Neural cell (in vitro differentiated cells): Measurements from ENCODE around the gene BANP. TPM values are rescaled to one million over a fixed set of nuclear protein-coding genes. Genes with fewer than 3 reads are reported as not detected.
A peak's percentile ranks its signal among the peaks of the same experiment; 100 is the strongest.

Experiments
- H2AFZ ChIP-seq: fragments of 200-600, 300-800 bp; sonication (generic), shearing (Covaris generic); 2 replicates; pipeline ENCODE4 v1.6.0; 2014; ENCODE audit warnings: low read depth, mild to moderate bottlenecking, antibody characterized with exemption, low read length, moderate library complexity
- H3F3A ChIP-seq: fragments of 200-600 bp; shearing (Covaris generic); 2 replicates; pipeline ENCODE4 v1.6.1; 2016; ENCODE audit warnings: mild to moderate bottlenecking, moderate library complexity, mixed read lengths, antibody characterized with exemption, low read length; ENCODE audit not compliant: insufficient read depth, poor library complexity, severe bottlenecking
- H3K27ac ChIP-seq: fragments of 200-600, 300-800 bp; sonication (generic), shearing (Covaris generic); 2 replicates; pipeline ENCODE4 v1.5.1; 2014; ENCODE audit warnings: mild to moderate bottlenecking, low read length, moderate library complexity
- H3K27me3 ChIP-seq: fragments of 300-800, 200-600 bp; sonication (generic), shearing (Covaris generic); 2 replicates; pipeline ENCODE4 v1.6.0; 2014; ENCODE audit warnings: mild to moderate bottlenecking, low read depth, low read length, moderate library complexity; ENCODE audit not compliant: insufficient read depth
- H3K36me3 ChIP-seq: fragments of 300-800, 200-600 bp; sonication (generic), shearing (Covaris generic); 2 replicates; pipeline ENCODE4 v1.5.1; 2014; ENCODE audit warnings: mild to moderate bottlenecking, antibody characterized with exemption, low read length, moderate library complexity; ENCODE audit not compliant: insufficient read depth
- H3K4me2 ChIP-seq: fragments of 300-800, 200-600 bp; sonication (generic), shearing (Covaris generic); 2 replicates; pipeline ENCODE4 v1.6.0; 2014; ENCODE audit warnings: mild to moderate bottlenecking, low read length
- H3K4me3 ChIP-seq: fragments of 300-800, 200-600 bp; sonication (generic), shearing (Covaris generic); 2 replicates; pipeline ENCODE4 v1.5.1; 2014; ENCODE audit warnings: mild to moderate bottlenecking, low read length, moderate library complexity
- H3K79me2 ChIP-seq: fragments of 200-600 bp; shearing (Covaris generic); replicated peaks from 2 replicates; pipeline ENCODE4 v1.6.0; 2014; ENCODE audit warnings: mild to moderate bottlenecking, low read length, moderate library complexity; ENCODE audit not compliant: insufficient read depth
- H3K9ac ChIP-seq: fragments of 300-800, 200-600 bp; sonication (generic), shearing (Covaris generic); 2 replicates; pipeline ENCODE4 v1.6.1; 2016; ENCODE audit warnings: mild to moderate bottlenecking, low read length, mixed read lengths
- H3K9me2 ChIP-seq: fragments of 200-600 bp; shearing (Covaris generic); 2 replicates; pipeline ENCODE4 v1.6.1; 2016; ENCODE audit warnings: mild to moderate bottlenecking, low read length, mixed read lengths; ENCODE audit not compliant: insufficient read depth
- H3K9me3 ChIP-seq: fragments of 200-600, 300-800 bp; sonication (generic), shearing (Covaris generic); 2 replicates; pipeline ENCODE4 v1.6.1; 2016; ENCODE audit warnings: mild to moderate bottlenecking, mixed run types, low read length, moderate library complexity, mixed read lengths
- H4K20me1 ChIP-seq: fragments of 200-600 bp; shearing (Covaris generic); 2 replicates; pipeline ENCODE4 v1.6.1; 2016; ENCODE audit warnings: mild to moderate bottlenecking, mixed run types; ENCODE audit not compliant: insufficient read depth
- EP300 ChIP-seq: fragments of 450-650 bp; conservative IDR thresholded peaks from 2 replicates; pipeline ENCODE4 v1.6.1; 2014; ENCODE audit warnings: antibody characterized with exemption, mild to moderate bottlenecking, moderate library complexity; ENCODE audit not compliant: poor library complexity, severe bottlenecking
- EZH2 ChIP-seq: fragments of 200-600, 300-800 bp; shearing (Covaris generic), sonication (generic); IDR thresholded peaks from 2 replicates; pipeline ENCODE4 v1.6.1; 2014; ENCODE audit warnings: antibody characterized with exemption, low read length, borderline replicate concordance, mild to moderate bottlenecking; ENCODE audit not compliant: insufficient read depth, poor library complexity, severe bottlenecking
- MXI1 ChIP-seq: fragments of 450-650 bp; conservative IDR thresholded peaks from 2 replicates; pipeline ENCODE4 v1.6.1; 2014; ENCODE audit warnings: antibody characterized with exemption, mild to moderate bottlenecking; ENCODE audit not compliant: poor library complexity, severe bottlenecking
- POLR2AphosphoS5 ChIP-seq: IDR thresholded peaks from 2 replicates; pipeline ENCODE4 v1.6.1; 2012
- RAD21 ChIP-seq: fragments of 450-650 bp; conservative IDR thresholded peaks from 2 replicates; pipeline ENCODE4 v1.6.1; 2014; ENCODE audit warnings: antibody characterized with exemption, mild to moderate bottlenecking, moderate library complexity
- SMC3 ChIP-seq: fragments of 450-650 bp; conservative IDR thresholded peaks from 2 replicates; pipeline ENCODE4 v1.6.1; 2014; ENCODE audit warnings: antibody characterized with exemption, mild to moderate bottlenecking, moderate library complexity; ENCODE audit not compliant: poor library complexity
- TAF1 ChIP-seq: IDR thresholded peaks from 2 replicates; pipeline ENCODE4 v1.6.1; 2012; ENCODE audit warnings: low read depth
- polyA plus RNA-seq: library from polyadenylated mRNA; depleted of rRNA; stranded (reverse); fragments of >200 nt; gene quantifications from 2 replicates; pipeline ENCODE4 v1.2.3, GENCODE V29; 2014
- TF ChIP-seq, protein P1 (sequence below): IDR thresholded peaks from 2 replicates; pipeline ENCODE4 v1.6.1; 2012; ENCODE audit warnings: borderline replicate concordance
- TF ChIP-seq, protein P2 (sequence below): fragments of 450-650 bp; IDR thresholded peaks from 2 replicates; pipeline ENCODE4 v1.5.1; 2014; ENCODE audit warnings: antibody characterized with exemption, mild to moderate bottlenecking, moderate library complexity; ENCODE audit not compliant: poor library complexity, severe bottlenecking

The BANP gene
- polyA plus RNA-seq, 1 donor from 2014 or later = 20.6 TPM

DNA sequence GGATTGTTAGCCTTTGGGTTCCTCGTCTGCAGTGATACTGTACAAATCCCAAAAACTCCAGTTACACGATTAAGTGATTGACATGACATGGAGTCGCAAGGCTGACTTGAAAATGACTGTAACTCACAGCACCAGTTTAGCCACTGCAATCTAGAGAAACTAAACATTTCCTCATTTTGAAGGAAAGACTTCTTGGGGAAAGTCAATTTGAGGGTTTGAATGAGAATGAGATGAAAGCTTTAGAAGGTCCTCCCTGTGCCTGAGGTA lies 4.8 kb downstream of the BANP start:
- Histone ChIP-seq H3K4me3 (peak overlapping the region; percentile 45), H4K20me1 (no peaks in the 10 kb centered on the region), H3K9ac (peak overlapping the region; percentile 45), H3F3A (no peaks in the 10 kb centered on the region), H3K4me2 (no peak overlapping the region), H3K36me3 (no peaks in the 10 kb centered on the region), H3K27me3 (no peaks in the 10 kb centered on the region), H3K27ac (peak overlapping the region; percentile 42), H3K79me2 (peaks cover 55% of the 10 kb centered on the region), H2AFZ (no peak overlapping the region), H3K9me3 (no peaks in the 10 kb centered on the region), H3K9me2 (no peaks in the 10 kb centered on the region)
- TF ChIP-seq, protein P1, sequence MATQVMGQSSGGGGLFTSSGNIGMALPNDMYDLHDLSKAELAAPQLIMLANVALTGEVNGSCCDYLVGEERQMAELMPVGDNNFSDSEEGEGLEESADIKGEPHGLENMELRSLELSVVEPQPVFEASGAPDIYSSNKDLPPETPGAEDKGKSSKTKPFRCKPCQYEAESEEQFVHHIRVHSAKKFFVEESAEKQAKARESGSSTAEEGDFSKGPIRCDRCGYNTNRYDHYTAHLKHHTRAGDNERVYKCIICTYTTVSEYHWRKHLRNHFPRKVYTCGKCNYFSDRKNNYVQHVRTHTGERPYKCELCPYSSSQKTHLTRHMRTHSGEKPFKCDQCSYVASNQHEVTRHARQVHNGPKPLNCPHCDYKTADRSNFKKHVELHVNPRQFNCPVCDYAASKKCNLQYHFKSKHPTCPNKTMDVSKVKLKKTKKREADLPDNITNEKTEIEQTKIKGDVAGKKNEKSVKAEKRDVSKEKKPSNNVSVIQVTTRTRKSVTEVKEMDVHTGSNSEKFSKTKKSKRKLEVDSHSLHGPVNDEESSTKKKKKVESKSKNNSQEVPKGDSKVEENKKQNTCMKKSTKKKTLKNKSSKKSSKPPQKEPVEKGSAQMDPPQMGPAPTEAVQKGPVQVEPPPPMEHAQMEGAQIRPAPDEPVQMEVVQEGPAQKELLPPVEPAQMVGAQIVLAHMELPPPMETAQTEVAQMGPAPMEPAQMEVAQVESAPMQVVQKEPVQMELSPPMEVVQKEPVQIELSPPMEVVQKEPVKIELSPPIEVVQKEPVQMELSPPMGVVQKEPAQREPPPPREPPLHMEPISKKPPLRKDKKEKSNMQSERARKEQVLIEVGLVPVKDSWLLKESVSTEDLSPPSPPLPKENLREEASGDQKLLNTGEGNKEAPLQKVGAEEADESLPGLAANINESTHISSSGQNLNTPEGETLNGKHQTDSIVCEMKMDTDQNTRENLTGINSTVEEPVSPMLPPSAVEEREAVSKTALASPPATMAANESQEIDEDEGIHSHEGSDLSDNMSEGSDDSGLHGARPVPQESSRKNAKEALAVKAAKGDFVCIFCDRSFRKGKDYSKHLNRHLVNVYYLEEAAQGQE = no peak
- TF ChIP-seq POLR2AphosphoS5 = no peak
- TF ChIP-seq, protein P2, sequence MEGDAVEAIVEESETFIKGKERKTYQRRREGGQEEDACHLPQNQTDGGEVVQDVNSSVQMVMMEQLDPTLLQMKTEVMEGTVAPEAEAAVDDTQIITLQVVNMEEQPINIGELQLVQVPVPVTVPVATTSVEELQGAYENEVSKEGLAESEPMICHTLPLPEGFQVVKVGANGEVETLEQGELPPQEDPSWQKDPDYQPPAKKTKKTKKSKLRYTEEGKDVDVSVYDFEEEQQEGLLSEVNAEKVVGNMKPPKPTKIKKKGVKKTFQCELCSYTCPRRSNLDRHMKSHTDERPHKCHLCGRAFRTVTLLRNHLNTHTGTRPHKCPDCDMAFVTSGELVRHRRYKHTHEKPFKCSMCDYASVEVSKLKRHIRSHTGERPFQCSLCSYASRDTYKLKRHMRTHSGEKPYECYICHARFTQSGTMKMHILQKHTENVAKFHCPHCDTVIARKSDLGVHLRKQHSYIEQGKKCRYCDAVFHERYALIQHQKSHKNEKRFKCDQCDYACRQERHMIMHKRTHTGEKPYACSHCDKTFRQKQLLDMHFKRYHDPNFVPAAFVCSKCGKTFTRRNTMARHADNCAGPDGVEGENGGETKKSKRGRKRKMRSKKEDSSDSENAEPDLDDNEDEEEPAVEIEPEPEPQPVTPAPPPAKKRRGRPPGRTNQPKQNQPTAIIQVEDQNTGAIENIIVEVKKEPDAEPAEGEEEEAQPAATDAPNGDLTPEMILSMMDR = no peak
- TF ChIP-seq RAD21 = no peak
- no peak for TF ChIP-seq SMC3
- TF ChIP-seq EP300 = no peak
- TF ChIP-seq TAF1 = no peak
- TF ChIP-seq EZH2 = no peak
- no peak for TF ChIP-seq MXI1

DNA sequence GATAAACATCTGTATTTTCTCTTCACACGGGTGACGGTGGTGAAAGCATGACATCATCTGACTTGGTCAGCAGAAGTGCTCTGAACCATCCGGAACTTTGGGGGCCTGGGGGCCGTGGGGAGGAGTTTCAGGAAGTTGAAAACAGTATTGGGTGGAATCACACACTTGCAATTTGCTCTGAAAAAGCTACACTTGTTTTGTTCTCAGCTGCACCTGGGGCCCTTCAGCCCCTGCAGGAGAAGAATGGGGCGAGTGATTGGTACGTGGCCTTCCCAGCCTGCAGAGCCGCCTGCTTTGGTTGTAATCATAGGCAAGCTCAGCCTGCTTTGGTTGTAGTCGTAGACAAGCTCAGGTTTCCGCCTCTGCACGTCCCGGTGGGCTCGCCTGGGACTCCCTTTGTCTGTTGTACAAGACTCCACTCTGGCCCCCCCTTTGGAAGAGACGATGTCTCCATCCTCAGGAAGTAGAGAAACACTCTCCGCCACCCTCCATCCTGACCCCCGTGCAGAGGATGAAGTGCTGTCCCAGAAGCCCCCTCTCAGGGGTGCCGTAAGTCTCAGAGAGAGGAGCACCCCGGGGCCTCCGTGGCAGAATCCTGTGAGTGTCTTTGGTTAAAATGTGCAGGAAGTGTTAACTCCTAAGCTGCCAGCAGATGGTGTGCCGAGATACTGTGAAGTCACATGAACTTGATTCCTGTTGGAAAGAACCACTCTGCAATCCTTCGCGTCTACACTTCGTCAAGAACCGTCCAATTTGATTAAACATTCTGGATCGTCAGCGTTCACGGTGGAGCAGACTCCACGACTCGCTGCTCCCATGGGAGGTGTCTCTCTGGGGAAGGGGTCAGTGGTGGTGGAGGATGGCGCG lies 5.4 kb downstream of the BANP start:
- no peaks in the 10 kb centered on the region for H3F3A ChIP-seq
- no peak overlapping the region for H3K4me2 ChIP-seq
- peak overlapping the region; percentile 42 for H3K27ac ChIP-seq
- H3K4me3 ChIP-seq = peak overlapping the region; percentile 45
- H3K27me3 ChIP-seq = no peaks in the 10 kb centered on the region
- peak overlapping the region; percentile 45 for H3K9ac ChIP-seq
- no peaks in the 10 kb centered on the region for H3K36me3 ChIP-seq
- peaks cover 55% of the 10 kb centered on the region for H3K79me2 ChIP-seq
- H2AFZ ChIP-seq = no peak overlapping the region
- H3K9me2 ChIP-seq = no peaks in the 10 kb centered on the region
- peak; percentile 62 for TF ChIP-seq RAD21
- TF ChIP-seq, protein P1 = no peak
- peak; percentile 73 for TF ChIP-seq SMC3
- no peak for TF ChIP-seq TAF1
- TF ChIP-seq, protein P2 = peak; percentile 59
- no peaks in the 10 kb centered on the region for H4K20me1 ChIP-seq
- H3K9me3 ChIP-seq = no peaks in the 10 kb centered on the region
